H9 (cell line): Measurements from ENCODE around the gene EML4. TPM values are rescaled to one million over a fixed set of nuclear protein-coding genes. Genes with fewer than 3 reads are reported as not detected.

Experiments
- DNase-seq: peaks from one replicate; pipeline ENCODE4 v3.0.0-alpha.2; 2017
- H2AFZ ChIP-seq: one replicate; pipeline ENCODE4 v1.6.1; 2013; ENCODE audit warnings: mild to moderate bottlenecking, low read length, control low read depth, moderate library complexity
- H2AK5ac ChIP-seq: 2 replicates; pipeline ENCODE4 v1.6.1; 2013; ENCODE audit warnings: low read length, control low read depth, mixed read lengths; ENCODE audit not compliant: insufficient read length
- H2BK120ac ChIP-seq: one replicate; pipeline ENCODE4 v1.6.1; 2013; ENCODE audit warnings: low read depth, mild to moderate bottlenecking, low read length, control low read depth, inconsistent platforms; ENCODE audit not compliant: poor library complexity, severe bottlenecking
- H2BK12ac ChIP-seq: 2 replicates; pipeline ENCODE4 v1.6.1; 2013; ENCODE audit warnings: low read length, control low read depth, mixed read lengths, low read depth; ENCODE audit not compliant: insufficient read length
- H2BK15ac ChIP-seq: 2 replicates; pipeline ENCODE4 v1.6.1; 2013; ENCODE audit warnings: low read depth, low read length, control low read depth
- H2BK20ac ChIP-seq: one replicate; pipeline ENCODE4 v1.6.1; 2013; ENCODE audit warnings: low read depth, mild to moderate bottlenecking, low read length, control low read depth, inconsistent platforms; ENCODE audit not compliant: poor library complexity, severe bottlenecking
- H2BK5ac ChIP-seq: 2 replicates; pipeline ENCODE4 v1.6.1; 2013; ENCODE audit warnings: low read length, control low read depth, mixed read lengths; ENCODE audit not compliant: insufficient read length
- H3K14ac ChIP-seq: 2 replicates; pipeline ENCODE4 v1.6.1; 2013; ENCODE audit warnings: low read length, control low read depth; ENCODE audit not compliant: insufficient read depth
- H3K18ac ChIP-seq: 2 replicates; pipeline ENCODE4 v1.6.1; 2013; ENCODE audit warnings: low read depth, mild to moderate bottlenecking, mixed read lengths, low read length, control low read depth; ENCODE audit not compliant: insufficient read length
- H3K23ac ChIP-seq: 2 replicates; pipeline ENCODE4 v1.6.1; 2013; ENCODE audit warnings: low read length, control low read depth, mixed read lengths, low read depth; ENCODE audit not compliant: insufficient read length
- H3K23me2 ChIP-seq: 2 replicates; pipeline ENCODE4 v1.6.1; 2013; ENCODE audit warnings: low read depth, mild to moderate bottlenecking, mixed read lengths, low read length, control low read depth; ENCODE audit not compliant: insufficient read length, poor library complexity, severe bottlenecking
- H3K27ac ChIP-seq: 2 replicates; pipeline ENCODE4 v1.5.1; 2013; ENCODE audit warnings: low read length, control low read depth, mixed read lengths, low read depth; ENCODE audit not compliant: insufficient read length
- H3K27me3 ChIP-seq: 2 replicates; pipeline ENCODE4 v1.6.1; 2013; ENCODE audit warnings: low read length, control low read depth, inconsistent platforms; ENCODE audit not compliant: insufficient read depth
- H3K4ac ChIP-seq: 2 replicates; pipeline ENCODE4 v1.6.1; 2013; ENCODE audit warnings: low read depth, mild to moderate bottlenecking, control low read depth, inconsistent platforms, low read length, moderate library complexity
- H3K4me1 ChIP-seq: 2 replicates; pipeline ENCODE4 v1.6.1; 2013; ENCODE audit warnings: low read length, control low read depth, inconsistent platforms; ENCODE audit not compliant: insufficient read depth
- H3K4me2 ChIP-seq: 2 replicates; pipeline ENCODE4 v1.6.1; 2013; ENCODE audit warnings: low read length, control low read depth, mixed read lengths; ENCODE audit not compliant: insufficient read length, insufficient read depth
- H3K56ac ChIP-seq: 2 replicates; pipeline ENCODE4 v1.6.1; 2013; ENCODE audit warnings: low read depth, mild to moderate bottlenecking, mixed read lengths, low read length, control low read depth; ENCODE audit not compliant: insufficient read length
- H3K79me1 ChIP-seq: 2 replicates; pipeline ENCODE4 v1.6.1; 2013; ENCODE audit warnings: low read depth, mild to moderate bottlenecking, moderate library complexity, low read length, control low read depth, inconsistent platforms; ENCODE audit not compliant: insufficient read depth, poor library complexity, severe bottlenecking
- H3K79me2 ChIP-seq: 2 replicates; pipeline ENCODE4 v1.6.1; 2013; ENCODE audit warnings: low read length, control low read depth, inconsistent platforms; ENCODE audit not compliant: insufficient read depth
- H3K9ac ChIP-seq: 2 replicates; pipeline ENCODE4 v1.6.1; 2013; ENCODE audit warnings: low read length, control low read depth, mixed read lengths; ENCODE audit not compliant: insufficient read length; ENCODE audit errors: extremely low read depth
- H3K9me3 ChIP-seq: one replicate; pipeline ENCODE4 v1.6.1; 2013; ENCODE audit warnings: low read depth, low read length, inconsistent platforms; ENCODE audit not compliant: control insufficient read depth
- H3T11ph ChIP-seq: one replicate; pipeline ENCODE4 v1.6.1; 2013; ENCODE audit warnings: mild to moderate bottlenecking, low read length, control low read depth, inconsistent platforms
- H4K20me1 ChIP-seq: one replicate; pipeline ENCODE4 v1.6.1; 2013; ENCODE audit not compliant: control insufficient read depth, insufficient read length, insufficient read depth
- H4K5ac ChIP-seq: 2 replicates; pipeline ENCODE4 v1.6.1; 2013; ENCODE audit warnings: low read depth, mild to moderate bottlenecking, mixed read lengths, low read length, control low read depth; ENCODE audit not compliant: insufficient read length
- H4K8ac ChIP-seq: replicated peaks from 2 replicates; pipeline ENCODE4 v1.6.1; 2013; ENCODE audit warnings: low read length, control low read depth, mixed read lengths, low read depth; ENCODE audit not compliant: insufficient read length
- H4K91ac ChIP-seq: 2 replicates; pipeline ENCODE4 v1.6.1; 2013; ENCODE audit warnings: low read depth, mild to moderate bottlenecking, moderate library complexity, mixed read lengths, low read length, control low read depth; ENCODE audit not compliant: insufficient read length
- H3K27ac Mint-ChIP-seq, 3 experiments: 2 replicates in 2 of 3; 3 replicates in 1 of 3; pipeline ENCODE4 v1.8.0; 2020 to 2021; ENCODE audit warnings: mixed read lengths in 3 of 3, mild to moderate bottlenecking in 1 of 3, moderate library complexity in 1 of 3
- H3K27me3 Mint-ChIP-seq: 2 replicates; pipeline ENCODE4 v1.8.0; 2021; ENCODE audit warnings: low read depth, mild to moderate bottlenecking, moderate library complexity, mixed read lengths
- H3K36me3 Mint-ChIP-seq, 3 experiments: 2 replicates in 2 of 3; 3 replicates in 1 of 3; pipeline ENCODE4 v1.8.0; 2020 to 2021; ENCODE audit warnings: low read depth in 3 of 3, mixed read lengths in 3 of 3; ENCODE audit not compliant: insufficient read depth in 1 of 3
- H3K4me1 Mint-ChIP-seq, 2 experiments: 2 replicates each; pipeline ENCODE4 v1.8.0; 2020; ENCODE audit warnings: mixed read lengths in 2 of 2
- H3K4me3 Mint-ChIP-seq, 2 experiments: 2 replicates in 1 of 2; 3 replicates in 1 of 2; pipeline ENCODE4 v1.8.0; 2020 to 2021; ENCODE audit warnings: mild to moderate bottlenecking in 2 of 2, mixed read lengths in 2 of 2, moderate library complexity in 1 of 2
- H3K9me3 Mint-ChIP-seq, 2 experiments: 2 replicates in 1 of 2; 3 replicates in 1 of 2; pipeline ENCODE4 v1.8.0; 2020; ENCODE audit warnings: mild to moderate bottlenecking in 2 of 2, mixed read lengths in 2 of 2, moderate library complexity in 1 of 2
- CTCF ChIP-seq: fragments of 200-600 bp; sonication (generic); conservative IDR thresholded peaks from 3 replicates; pipeline ENCODE4 v1.8.0; 2021; ENCODE audit warnings: antibody characterized with exemption, mild to moderate bottlenecking
- WGBS: extraction: QIAGEN DNeasy Blood & Tissue Kit; methylation state at CpG from one replicate; pipeline ENCODE4 v1.1.7; 2013; ENCODE audit warnings: missing lambda C conversion rate, low lambda C conversion rate, mixed read lengths; ENCODE audit not compliant: insufficient read length; ENCODE audit errors: extremely low coverage; 5-methylcytosine and 5-hydroxymethylcytosine counted together
- total RNA-seq: library from RNA; stranded (reverse); gene quantifications from 2 replicates; pipeline ENCODE4 v1.2.1, GENCODE V29; 2021

The EML4 gene
- total RNA-seq, 1 experiment from 2014 or later, result 68.6 TPM

GRCh38 chr2:42376758-42377157, 207.6 kb downstream of the EML4 start:
- H2BK12ac ChIP-seq, result no peak overlapping the region
- H3K27me3 ChIP-seq, result no peaks in the 10 kb centered on the region
- Mint-ChIP-seq H3K4me1 (no peaks in the 10 kb centered on the region), H3K9me3 (no peaks in the 10 kb centered on the region), H3K27ac (no peak overlapping the region), H3K36me3 (no peaks in the 10 kb centered on the region), H3K4me3 (no peak overlapping the region), H3K27me3 (no peaks in the 10 kb centered on the region)
- H2BK120ac ChIP-seq, result no peak overlapping the region
- H2AFZ ChIP-seq, result no peak overlapping the region
- no peak overlapping the region for H3K14ac ChIP-seq
- H3K9me3 ChIP-seq, result no peaks in the 10 kb centered on the region
- DNase-seq, result no peak
- no peak overlapping the region for H3K9ac ChIP-seq
- no peak overlapping the region for H3K4me2 ChIP-seq
- H3K23me2 ChIP-seq, result no peaks in the 10 kb centered on the region
- H3K23ac ChIP-seq, result no peak overlapping the region
- no peaks in the 10 kb centered on the region for H4K20me1 ChIP-seq
- H2BK20ac ChIP-seq, result no peak overlapping the region
- H4K91ac ChIP-seq, result no peak overlapping the region
- no peak overlapping the region for H3K4ac ChIP-seq
- no peaks in the 10 kb centered on the region for H3K79me2 ChIP-seq
- H3T11ph ChIP-seq, result no peak overlapping the region
- TF ChIP-seq CTCF, result no peak
- H3K79me1 ChIP-seq, result no peaks in the 10 kb centered on the region
- WGBS, result no CpG with 5 or more reads among the region's 7 CpGs
- no peaks in the 10 kb centered on the region for H3K4me1 ChIP-seq
- no peak overlapping the region for H2AK5ac ChIP-seq
- H4K8ac ChIP-seq, result no peak overlapping the region
- no peak overlapping the region for H2BK5ac ChIP-seq
- H4K5ac ChIP-seq, result no peak overlapping the region
- no peak overlapping the region for H2BK15ac ChIP-seq
- no peak overlapping the region for H3K56ac ChIP-seq
- no peak overlapping the region for H3K27ac ChIP-seq
- H3K18ac ChIP-seq, result no peak overlapping the region
